Activated CD4-positive, alpha-beta T cell treated with anti-CD3 and anti-CD28 coated beads for 1 hour (primary cell): ENCODE measurements around the gene MRTFA.
A peak's percentile ranks its signal among the peaks of the same experiment; 100 is the strongest.
"Not testable (repeated sequence)": the region's sequence is repeated elsewhere in the genome, so short reads cannot be mapped to it uniquely, and the experiment has no call there.

ENCODE experiments used
- DNase-seq: peaks from one replicate; pipeline ENCODE4 v3.0.0-alpha.2; 2020

The MRTFA gene

DNA sequence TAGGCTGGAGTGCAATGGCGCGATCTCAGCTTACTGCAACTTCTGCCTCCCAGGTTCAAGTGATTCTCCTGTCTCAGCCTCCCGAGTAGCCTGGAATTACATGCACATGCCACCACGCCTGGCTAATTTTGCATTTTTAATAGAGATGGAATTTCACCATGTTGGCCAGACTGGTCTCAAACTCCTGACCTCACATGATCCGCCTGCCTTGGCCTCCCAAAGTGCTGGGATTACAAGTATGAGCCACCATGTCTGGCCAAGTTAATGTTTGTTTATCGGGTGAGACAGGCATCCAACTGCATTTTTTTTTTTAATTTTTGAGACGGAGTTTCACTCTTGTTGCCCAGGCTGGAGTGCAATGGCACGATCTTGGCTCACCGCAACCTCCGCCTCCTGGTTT lies 20.1 kb upstream of the MRTFA start:
- DNase-seq = not testable (repeated sequence)

GRCh38 chr22:40655941-40656340 lies 19.4 kb upstream of the MRTFA start:
- not testable (repeated sequence) for DNase-seq

- DNase-seq = no peak
Observed at GRCh38 chr22:40654522-40655167, 18.1 kb upstream of the MRTFA start.

DNA sequence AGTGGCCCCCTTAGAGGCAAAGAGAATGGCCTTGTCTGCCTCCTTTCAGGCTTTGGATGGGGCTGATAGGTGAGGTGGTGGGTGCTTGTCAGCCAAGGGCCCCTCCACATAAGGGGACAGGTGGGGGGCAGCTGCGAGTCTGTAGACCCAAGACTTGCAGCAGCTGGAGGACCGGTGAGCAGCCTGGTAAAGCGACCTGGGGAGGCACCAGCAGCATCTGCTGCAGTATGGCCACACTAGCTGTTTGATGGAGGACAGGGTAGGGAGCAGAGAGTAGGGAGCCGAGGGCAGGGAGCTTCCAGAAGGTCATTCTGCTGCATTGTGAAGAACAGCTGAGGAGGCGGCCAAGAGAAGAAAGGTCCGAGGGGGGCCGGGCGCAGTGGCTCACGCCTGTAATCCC lies 16.8 kb upstream of the MRTFA start:
- no peak for DNase-seq

GRCh38 chr22:40651563-40652501 lies 15.3 kb upstream of the MRTFA start:
- DNase-seq = peak; percentile 63

GRCh38 chr22:40651057-40651456 lies 14.5 kb upstream of the MRTFA start:
- DNase-seq = no peak

DNA sequence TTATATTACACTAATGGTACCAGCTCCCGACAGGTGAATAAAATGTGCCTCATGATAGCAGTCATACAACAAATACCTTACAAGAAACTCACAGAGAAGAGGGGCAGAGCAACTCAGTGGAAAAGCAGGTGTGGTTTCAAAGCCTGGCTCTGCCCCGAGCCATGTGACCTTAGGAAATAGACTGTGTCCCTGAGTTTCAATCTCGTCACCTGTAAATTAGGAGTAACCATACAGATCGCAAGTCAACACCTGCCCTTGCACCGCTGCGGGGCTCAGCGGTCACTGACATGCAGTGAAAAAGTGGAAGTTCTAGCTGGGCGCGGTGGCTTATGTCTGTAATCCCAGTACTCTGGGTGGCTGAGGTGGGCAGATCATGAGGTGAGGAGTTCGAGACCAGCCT lies 11.9 kb upstream of the MRTFA start:
- DNase-seq = no peak

DNA sequence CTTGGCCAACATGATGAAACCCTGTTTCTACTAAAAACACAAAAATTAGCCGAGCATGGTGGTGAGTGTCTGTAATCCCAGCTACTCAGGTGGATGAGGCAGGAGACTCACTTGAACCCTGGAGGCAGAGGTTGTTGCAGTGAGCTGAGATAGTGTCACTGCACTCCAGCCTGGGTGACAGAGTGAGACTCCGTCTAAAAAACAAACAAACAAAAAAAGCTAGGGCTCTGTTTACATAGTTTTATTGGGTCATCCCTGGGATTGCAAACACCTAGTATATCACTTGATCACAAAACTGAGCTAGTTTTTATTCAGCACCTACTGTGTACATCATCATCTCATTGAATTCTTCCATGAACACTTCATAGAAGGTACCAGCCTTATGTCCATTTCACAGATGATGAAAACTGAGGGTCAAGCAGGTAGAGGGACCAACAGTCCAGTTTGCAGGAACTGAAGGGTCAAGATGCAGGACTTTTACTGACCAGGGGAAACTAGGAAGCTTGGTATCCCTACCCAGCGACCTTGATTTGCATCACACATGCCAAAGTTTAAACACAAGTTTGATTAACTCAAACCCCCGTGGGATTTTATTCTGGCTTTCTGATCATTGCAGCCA lies 9.2 kb upstream of the MRTFA start:
- DNase-seq = no peak

DNA sequence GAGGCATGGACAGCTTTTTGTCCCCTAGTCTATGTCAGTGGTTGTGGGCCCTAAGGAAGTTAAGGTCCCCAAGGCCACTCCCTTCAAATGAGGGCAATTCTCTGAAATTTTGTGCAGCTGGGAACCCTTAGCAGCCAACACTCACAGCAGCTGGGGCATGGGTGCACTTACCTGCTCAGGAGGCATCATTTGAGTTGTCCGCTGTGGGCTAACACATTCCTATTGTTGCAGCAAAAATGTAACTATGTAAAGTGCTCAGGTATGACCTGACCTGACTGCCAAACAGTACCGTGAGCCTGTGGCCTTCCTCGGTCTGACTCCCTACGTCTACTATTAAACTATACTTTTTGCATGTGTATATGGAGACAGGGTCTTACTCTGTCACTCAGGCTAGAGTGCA lies 5.8 kb upstream of the MRTFA start:
- no peak for DNase-seq

- DNase-seq = no peak
Observed at GRCh38 chr22:40641269-40641668, 4.8 kb upstream of the MRTFA start.

DNA sequence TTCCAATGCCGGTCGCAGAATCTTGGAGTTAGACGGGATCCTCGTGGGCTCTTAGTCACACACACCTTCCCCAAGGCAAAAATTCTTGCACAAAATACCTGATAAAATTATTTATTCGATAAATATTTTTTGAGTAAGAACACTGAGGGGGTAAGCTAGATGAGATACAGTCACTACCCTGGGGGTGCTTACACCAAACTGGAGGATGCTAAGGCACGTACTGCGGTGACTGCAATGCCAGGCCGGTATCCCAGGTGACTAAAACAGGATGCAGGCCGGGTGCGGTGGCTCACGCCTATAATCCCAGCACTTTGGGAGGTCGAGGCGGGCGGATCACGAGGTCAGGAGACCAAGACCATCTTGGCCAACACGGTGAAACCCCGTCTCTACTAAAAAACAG lies 1.7 kb upstream of the MRTFA start:
- DNase-seq = no peak

- peak; percentile 47 for DNase-seq
Observed at GRCh38 chr22:40637183-40638150, 948 bp upstream of the MRTFA start.

GRCh38 chr22:40635940-40636379 lies 559 bp downstream of the MRTFA start:
- no peak for DNase-seq

GRCh38 chr22:40635043-40635939 lies 1.2 kb downstream of the MRTFA start:
- DNase-seq = no peak

DNA sequence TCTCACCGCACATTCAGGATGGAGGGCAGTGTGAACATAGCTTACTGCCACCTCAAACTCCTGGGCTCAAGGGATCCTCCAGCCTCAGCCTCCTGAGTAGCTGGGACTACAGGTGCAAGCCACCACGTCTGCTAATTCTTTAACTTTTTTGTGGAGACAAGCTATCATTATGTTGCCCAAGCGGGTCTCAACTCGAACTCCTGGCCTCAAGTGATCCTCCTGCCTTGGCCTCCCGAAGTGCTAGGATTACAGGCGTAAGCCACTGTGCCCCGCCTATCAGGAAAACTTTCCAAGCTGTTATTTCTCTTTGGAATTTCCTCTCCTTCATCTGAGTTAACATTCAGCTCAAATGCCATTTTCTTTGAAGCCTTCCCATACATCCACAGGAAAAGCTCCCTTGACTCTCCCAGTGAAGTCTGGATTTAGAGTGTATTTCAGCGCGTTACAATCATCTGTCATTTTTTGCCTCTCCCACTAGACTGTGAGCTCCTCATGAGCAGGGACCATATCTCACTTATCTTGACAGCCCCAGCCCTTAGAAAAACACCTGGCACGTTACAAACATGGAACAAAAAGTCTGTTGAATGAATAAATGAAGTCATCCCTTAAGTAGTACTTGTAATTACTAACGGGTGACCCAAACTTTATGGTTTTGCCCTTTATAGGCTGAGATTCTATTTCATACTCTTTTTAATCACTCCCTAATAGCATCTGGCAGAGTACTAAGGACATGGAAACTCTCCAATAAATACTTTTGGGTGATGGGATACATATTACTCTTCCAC lies 2.2 kb downstream of the MRTFA start:
- DNase-seq = no peak

- no peak for DNase-seq
Observed at GRCh38 chr22:40633036-40633435, 3.5 kb downstream of the MRTFA start.

DNA sequence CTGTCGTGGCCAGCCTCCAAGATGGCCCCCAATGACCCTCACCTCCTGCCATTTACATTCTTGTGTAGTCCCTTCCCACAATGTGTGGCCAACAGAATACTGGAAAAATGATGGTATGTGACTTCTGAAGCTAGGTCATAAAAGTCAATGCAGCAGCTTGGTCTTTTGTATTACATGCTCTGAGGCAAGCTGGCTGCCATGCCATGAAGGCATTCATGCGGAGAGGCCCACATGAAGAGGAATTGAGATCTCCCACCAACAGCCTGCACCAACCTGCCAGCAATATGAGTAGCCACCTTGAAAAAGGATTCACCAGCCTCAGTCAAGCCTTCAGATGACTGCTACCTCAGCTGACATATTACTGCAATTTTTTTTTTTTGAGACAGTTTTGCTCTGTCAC lies 4.6 kb downstream of the MRTFA start:
- DNase-seq = no peak

GRCh38 chr22:40628354-40629042 lies 8.0 kb downstream of the MRTFA start:
- DNase-seq = no peak

GRCh38 chr22:40627612-40628011 lies 8.9 kb downstream of the MRTFA start:
- DNase-seq = no peak

DNA sequence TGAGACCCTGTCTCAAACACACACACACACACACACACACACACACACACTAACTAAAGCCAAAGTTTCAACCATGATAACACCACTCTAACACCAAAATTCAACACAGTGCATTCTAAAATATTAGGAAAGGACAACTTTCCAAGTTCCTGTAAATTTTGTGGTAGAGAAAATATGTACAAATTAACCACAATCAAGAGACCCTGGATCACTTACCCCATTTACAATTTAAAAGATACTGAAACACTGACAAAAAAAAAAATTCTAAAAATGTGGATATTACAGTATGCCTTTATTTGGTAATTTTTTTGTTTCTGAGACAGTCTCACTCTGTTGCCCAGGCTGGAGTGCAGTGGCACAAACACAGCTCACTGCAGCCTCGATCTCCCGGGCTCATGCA lies 9.7 kb downstream of the MRTFA start:
- no peak for DNase-seq
